Measurements from ENCODE around the gene ABCC1.
"Not testable (repeated sequence)": the region's sequence is repeated elsewhere in the genome, so short reads cannot be mapped to it uniquely, and the experiment has no call there.

The ABCC1 gene

GRCh38 chr16:16185095-16185494 is 235.7 kb downstream of the ABCC1 start:
- DNase-seq (ENCODE audit: low read depth, low spot score), result no peak

- no peak for DNase-seq (ENCODE audit: low read depth, low spot score)
These were observed 237.4 kb downstream of the ABCC1 start for GRCh38 chr16:16186820-16187219.

GRCh38 chr16:16188827-16189226 is 239.4 kb downstream of the ABCC1 start:
- no peak for DNase-seq (ENCODE audit: low read depth, low spot score)

- DNase-seq (ENCODE audit: low read depth, low spot score), result no peak
These were observed 240.4 kb downstream of the ABCC1 start for GRCh38 chr16:16189842-16190241.

GRCh38 chr16:16190546-16190945 is 241.1 kb downstream of the ABCC1 start:
- no peak for DNase-seq (ENCODE audit: low read depth, low spot score)

- not testable (repeated sequence) for DNase-seq (ENCODE audit: low read depth, low spot score)
These were observed 241.6 kb downstream of the ABCC1 start for GRCh38 chr16:16190966-16191365.

- DNase-seq (ENCODE audit: low read depth, low spot score), result no peak
These were observed 242.2 kb downstream of the ABCC1 start for GRCh38 chr16:16191493-16192167.
